Type B pancreatic cell (in vitro differentiated cells): ENCODE measurements around the gene TXNDC16. TPM values are rescaled to one million over a fixed set of nuclear protein-coding genes. Genes with fewer than 3 reads are reported as not detected.
"Not testable (repeated sequence)": the region's sequence is repeated elsewhere in the genome, so short reads cannot be mapped to it uniquely, and the experiment has no call there.

Source experiments
- DNase-seq: peaks from one replicate; pipeline ENCODE4 v3.0.0; 2021; ENCODE audit warnings: mixed read lengths; ENCODE audit not compliant: unreplicated experiment; ENCODE audit errors: extremely low spot score
- H3K27ac Mint-ChIP-seq: 2 replicates; pipeline ENCODE4 v1.8.0; 2021; ENCODE audit warnings: mild to moderate bottlenecking, mixed read lengths
- H3K27me3 Mint-ChIP-seq: 2 replicates; pipeline ENCODE4 v1.8.0; 2021; ENCODE audit warnings: mixed read lengths
- H3K36me3 Mint-ChIP-seq: 2 replicates; pipeline ENCODE4 v1.8.0; 2021; ENCODE audit warnings: mixed read lengths
- H3K4me1 Mint-ChIP-seq: one replicate; pipeline ENCODE4 v1.8.0; 2021; ENCODE audit warnings: mixed read lengths; ENCODE audit not compliant: unreplicated experiment
- H3K4me3 Mint-ChIP-seq: 2 replicates; pipeline ENCODE4 v1.8.0; 2021; ENCODE audit warnings: mild to moderate bottlenecking, mixed read lengths
- H3K9me3 Mint-ChIP-seq: 2 replicates; pipeline ENCODE4 v1.8.0; 2021; ENCODE audit warnings: mixed read lengths
- total RNA-seq: library from RNA; stranded (reverse); gene quantifications from 2 replicates; pipeline ENCODE4 v1.2.1, GENCODE V29; 2021; ENCODE audit warnings: low replicate concordance
- TF ChIP-seq, protein P1 (sequence below): fragments of 200-600 bp; sonication (generic); conservative IDR thresholded peaks from 2 replicates; pipeline ENCODE4 v1.5.0; 2021; ENCODE audit warnings: antibody characterized with exemption, mild to moderate bottlenecking

Gene TXNDC16
- total RNA-seq, 1 donor from 2014 or later, result 17.2 TPM

DNA sequence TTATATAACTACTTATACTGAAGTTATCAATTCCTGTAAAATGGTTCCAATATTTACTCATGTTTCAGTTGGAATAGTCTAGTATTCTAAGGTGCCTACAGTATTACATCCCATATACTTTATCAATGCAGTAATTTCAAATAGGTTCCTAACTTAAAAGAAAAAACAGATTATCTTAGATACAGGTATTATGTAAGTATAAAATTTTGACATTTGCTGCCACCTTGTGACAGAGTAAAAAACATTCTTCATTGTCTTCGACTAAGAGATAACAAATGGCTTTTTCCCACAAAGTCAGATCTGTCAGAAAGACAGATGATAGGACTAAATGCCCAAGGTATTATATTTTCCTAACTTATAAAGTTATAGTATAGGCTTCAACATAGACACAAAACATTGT lies 78.7 kb downstream of the TXNDC16 start:
- DNase-seq, result no peak
- peaks cover 5% of the 10 kb centered on the region for H3K9me3 Mint-ChIP-seq
- TF ChIP-seq, protein P1, sequence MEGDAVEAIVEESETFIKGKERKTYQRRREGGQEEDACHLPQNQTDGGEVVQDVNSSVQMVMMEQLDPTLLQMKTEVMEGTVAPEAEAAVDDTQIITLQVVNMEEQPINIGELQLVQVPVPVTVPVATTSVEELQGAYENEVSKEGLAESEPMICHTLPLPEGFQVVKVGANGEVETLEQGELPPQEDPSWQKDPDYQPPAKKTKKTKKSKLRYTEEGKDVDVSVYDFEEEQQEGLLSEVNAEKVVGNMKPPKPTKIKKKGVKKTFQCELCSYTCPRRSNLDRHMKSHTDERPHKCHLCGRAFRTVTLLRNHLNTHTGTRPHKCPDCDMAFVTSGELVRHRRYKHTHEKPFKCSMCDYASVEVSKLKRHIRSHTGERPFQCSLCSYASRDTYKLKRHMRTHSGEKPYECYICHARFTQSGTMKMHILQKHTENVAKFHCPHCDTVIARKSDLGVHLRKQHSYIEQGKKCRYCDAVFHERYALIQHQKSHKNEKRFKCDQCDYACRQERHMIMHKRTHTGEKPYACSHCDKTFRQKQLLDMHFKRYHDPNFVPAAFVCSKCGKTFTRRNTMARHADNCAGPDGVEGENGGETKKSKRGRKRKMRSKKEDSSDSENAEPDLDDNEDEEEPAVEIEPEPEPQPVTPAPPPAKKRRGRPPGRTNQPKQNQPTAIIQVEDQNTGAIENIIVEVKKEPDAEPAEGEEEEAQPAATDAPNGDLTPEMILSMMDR, result peak; percentile 57
- H3K4me3 Mint-ChIP-seq, result no peak overlapping the region
- no peaks in the 10 kb centered on the region for H3K4me1 Mint-ChIP-seq
- peaks cover 34% of the 10 kb centered on the region for H3K36me3 Mint-ChIP-seq
- H3K27ac Mint-ChIP-seq, result no peak overlapping the region
- no peaks in the 10 kb centered on the region for H3K27me3 Mint-ChIP-seq

GRCh38 chr14:52472728-52473127 lies 79.6 kb downstream of the TXNDC16 start:
- Mint-ChIP-seq H3K9me3 (peaks cover 5% of the 10 kb centered on the region), H3K27me3 (no peaks in the 10 kb centered on the region), H3K4me1 (no peaks in the 10 kb centered on the region), H3K27ac (no peak overlapping the region), H3K4me3 (no peak overlapping the region), H3K36me3 (peaks cover 29% of the 10 kb centered on the region)
- DNase-seq, result no peak
- TF ChIP-seq, protein P1, result no peak

DNA sequence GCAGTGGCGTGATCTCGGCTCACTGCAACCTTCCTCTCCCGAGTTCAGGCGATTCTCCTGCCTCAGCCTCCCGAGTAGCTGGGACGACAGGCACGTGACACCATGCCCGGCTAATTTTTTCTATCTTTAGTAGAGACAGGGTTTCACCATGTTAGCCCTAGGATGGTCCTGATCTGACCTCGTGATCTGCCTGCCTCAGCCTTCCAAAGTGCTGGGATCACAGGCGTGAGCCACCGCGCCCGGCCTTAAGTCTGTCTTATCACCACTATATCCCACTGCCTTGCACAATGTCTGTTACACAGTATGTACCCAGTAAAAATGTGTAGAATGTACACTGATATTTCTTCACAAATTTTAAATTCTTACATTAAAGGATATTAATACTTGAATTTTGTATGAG lies 80.1 kb downstream of the TXNDC16 start:
- not testable (repeated sequence) for DNase-seq, H3K4me3 Mint-ChIP-seq, H3K4me1 Mint-ChIP-seq, H3K9me3 Mint-ChIP-seq, H3K27me3 Mint-ChIP-seq, H3K27ac Mint-ChIP-seq
- peaks cover 26% of the 10 kb centered on the region for H3K36me3 Mint-ChIP-seq

GRCh38 chr14:52467515-52468266 lies 84.6 kb downstream of the TXNDC16 start:
- Mint-ChIP-seq H3K36me3 (peaks cover 18% of the 10 kb centered on the region), H3K9me3 (no peaks in the 10 kb centered on the region), H3K4me3 (no peak overlapping the region), H3K27ac (no peak overlapping the region), H3K27me3 (no peaks in the 10 kb centered on the region), H3K4me1 (no peaks in the 10 kb centered on the region)
- TF ChIP-seq, protein P1, result no peak
- no peak for DNase-seq

DNA sequence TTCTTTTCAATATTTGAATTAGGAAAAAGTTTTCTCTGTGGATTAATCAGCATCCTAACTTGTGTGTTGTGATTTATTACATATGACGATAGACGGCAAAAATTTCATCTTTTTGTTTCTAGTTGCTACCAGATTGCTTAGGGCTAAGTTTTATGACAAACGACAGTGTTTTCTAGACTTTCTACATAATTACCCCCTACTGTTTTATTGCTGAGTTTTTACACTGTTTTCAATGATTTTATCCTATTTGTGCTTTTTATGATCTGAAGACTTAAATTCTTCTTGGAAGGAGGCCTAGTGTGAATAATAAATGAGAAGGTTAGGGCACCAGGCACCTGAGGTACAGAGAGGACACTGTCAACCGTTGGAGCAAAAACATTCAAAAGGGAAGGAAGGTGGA lies 88.1 kb downstream of the TXNDC16 start:
- no peak for DNase-seq
- H3K4me3 Mint-ChIP-seq, result no peak overlapping the region
- no peak overlapping the region for H3K27ac Mint-ChIP-seq
- H3K9me3 Mint-ChIP-seq, result no peaks in the 10 kb centered on the region
- no peaks in the 10 kb centered on the region for H3K27me3 Mint-ChIP-seq
- no peaks in the 10 kb centered on the region for H3K4me1 Mint-ChIP-seq
- TF ChIP-seq, protein P1, result no peak
- H3K36me3 Mint-ChIP-seq, result peaks cover 22% of the 10 kb centered on the region

DNA sequence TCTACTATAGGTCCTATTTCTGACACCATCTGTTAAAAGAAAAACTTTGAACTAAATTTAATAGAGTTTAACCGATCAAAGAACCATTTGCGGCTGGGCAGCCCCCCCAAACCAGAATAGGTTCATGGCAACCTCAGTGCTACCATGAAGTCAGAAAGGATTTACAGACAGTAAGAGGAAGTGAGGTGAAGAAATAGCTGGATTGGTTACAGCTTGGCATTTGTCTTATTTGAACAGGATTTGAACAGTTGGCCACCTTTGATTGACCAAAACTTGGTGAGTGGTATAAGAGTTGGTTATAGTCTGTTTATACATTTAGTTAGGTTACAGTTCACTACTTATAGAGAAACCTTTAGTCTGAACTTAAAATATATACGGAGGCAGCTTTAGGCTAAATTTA lies 88.9 kb downstream of the TXNDC16 start:
- no peak for DNase-seq
- TF ChIP-seq, protein P1, result no peak
- no peak overlapping the region for H3K4me3 Mint-ChIP-seq
- no peaks in the 10 kb centered on the region for H3K9me3 Mint-ChIP-seq
- H3K27ac Mint-ChIP-seq, result no peak overlapping the region
- H3K4me1 Mint-ChIP-seq, result no peaks in the 10 kb centered on the region
- H3K36me3 Mint-ChIP-seq, result peaks cover 22% of the 10 kb centered on the region
- no peaks in the 10 kb centered on the region for H3K27me3 Mint-ChIP-seq
